HUES64 (cell line): ENCODE results near the gene ROBO2.

Source experiments
- H3K27ac ChIP-seq: 2 replicates; pipeline ENCODE4 v1.7.0; 2013; ENCODE audit warnings: low read depth, low read length, inconsistent platforms
- H3K27me3 ChIP-seq: 2 replicates; pipeline ENCODE4 v1.6.1; 2013; ENCODE audit warnings: mild to moderate bottlenecking, low read length; ENCODE audit not compliant: insufficient read depth
- H3K36me3 ChIP-seq: 2 replicates; pipeline ENCODE4 v1.6.1; 2013; ENCODE audit warnings: mild to moderate bottlenecking, low read length; ENCODE audit not compliant: insufficient read depth
- H3K4me1 ChIP-seq: 2 replicates; pipeline ENCODE4 v1.6.1; 2013; ENCODE audit warnings: mild to moderate bottlenecking, low read length, moderate library complexity; ENCODE audit not compliant: insufficient read depth
- H3K4me3 ChIP-seq: 2 replicates; pipeline ENCODE4 v1.5.1; 2013; ENCODE audit warnings: mild to moderate bottlenecking, low read length, moderate library complexity
- H3K9ac ChIP-seq: 2 replicates; pipeline ENCODE4 v1.6.1; 2013; ENCODE audit warnings: mild to moderate bottlenecking, low read depth, low read length
- H3K9me3 ChIP-seq: 2 replicates; pipeline ENCODE4 v1.6.1; 2013; ENCODE audit warnings: low read depth, low read length; ENCODE audit not compliant: insufficient read depth
- WGBS: fragments of 150-250, 120-280 bp; methylation state at CpG from one replicate; pipeline ENCODE4 v1.1.7; 2013; ENCODE audit warnings: missing lambda C conversion rate; 5-methylcytosine and 5-hydroxymethylcytosine counted together

Gene ROBO2

GRCh38 chr3:77338195-77338594 lies 298.3 kb downstream of the ROBO2 start:
- H3K9ac ChIP-seq: no peak overlapping the region
- H3K36me3 ChIP-seq: no peaks in the 10 kb centered on the region
- H3K4me3 ChIP-seq: no peak overlapping the region
- no peaks in the 10 kb centered on the region for H3K27me3 ChIP-seq
- H3K9me3 ChIP-seq: no peaks in the 10 kb centered on the region
- H3K4me1 ChIP-seq: no peaks in the 10 kb centered on the region
- WGBS: 95% methylated on average over 4 of the region's 5 CpGs
- no peak overlapping the region for H3K27ac ChIP-seq

- Histone ChIP-seq H3K9me3 (no peaks in the 10 kb centered on the region), H3K36me3 (no peaks in the 10 kb centered on the region), H3K4me1 (no peaks in the 10 kb centered on the region), H3K4me3 (no peak overlapping the region), H3K27me3 (no peaks in the 10 kb centered on the region), H3K9ac (no peak overlapping the region), H3K27ac (no peak overlapping the region)
- 93% methylated on average over 4 of the region's 6 CpGs for WGBS
Measured at GRCh38 chr3:77342027-77342426, 302.1 kb downstream of the ROBO2 start.

- H3K27me3 ChIP-seq: no peaks in the 10 kb centered on the region
- H3K4me3 ChIP-seq: no peak overlapping the region
- H3K9me3 ChIP-seq: no peaks in the 10 kb centered on the region
- no peak overlapping the region for H3K9ac ChIP-seq
- H3K36me3 ChIP-seq: no peaks in the 10 kb centered on the region
- 94% methylated on average over 4 of the region's 5 CpGs for whole genome bisulfite sequencing
- H3K27ac ChIP-seq: no peak overlapping the region
- H3K4me1 ChIP-seq: no peaks in the 10 kb centered on the region
Measured at GRCh38 chr3:77342688-77343087, 302.8 kb downstream of the ROBO2 start.

- H3K4me3 ChIP-seq: no peak overlapping the region
- no peaks in the 10 kb centered on the region for H3K27me3 ChIP-seq
- H3K9me3 ChIP-seq: no peaks in the 10 kb centered on the region
- H3K4me1 ChIP-seq: peaks cover 13% of the 10 kb centered on the region
- 97% methylated on average over 2 of the region's 2 CpGs for WGBS
- H3K27ac ChIP-seq: no peak overlapping the region
- no peak overlapping the region for H3K9ac ChIP-seq
- no peaks in the 10 kb centered on the region for H3K36me3 ChIP-seq
Measured at GRCh38 chr3:77345009-77345408, 305.1 kb downstream of the ROBO2 start.

- no peaks in the 10 kb centered on the region for H3K9me3 ChIP-seq
- H3K4me3 ChIP-seq: no peak overlapping the region
- H3K9ac ChIP-seq: no peak overlapping the region
- H3K36me3 ChIP-seq: no peaks in the 10 kb centered on the region
- WGBS: 59% methylated on average over 6 of the region's 6 CpGs
- H3K4me1 ChIP-seq: peaks cover 13% of the 10 kb centered on the region
- H3K27me3 ChIP-seq: no peaks in the 10 kb centered on the region
- H3K27ac ChIP-seq: no peak overlapping the region
Measured at GRCh38 chr3:77348244-77348855, 308.5 kb downstream of the ROBO2 start.

GRCh38 chr3:77354958-77355357 lies 315.1 kb downstream of the ROBO2 start:
- Histone ChIP-seq H3K9ac (no peak overlapping the region), H3K27me3 (no peaks in the 10 kb centered on the region), H3K36me3 (no peaks in the 10 kb centered on the region), H3K27ac (no peak overlapping the region), H3K4me3 (no peak overlapping the region), H3K4me1 (peaks cover 6% of the 10 kb centered on the region), H3K9me3 (no peaks in the 10 kb centered on the region)

- Histone ChIP-seq H3K9ac (no peak overlapping the region), H3K9me3 (peaks cover 4% of the 10 kb centered on the region; the same call in 1 of the 2 replicates), H3K36me3 (no peaks in the 10 kb centered on the region), H3K27ac (no peak overlapping the region), H3K4me1 (peaks cover 6% of the 10 kb centered on the region), H3K27me3 (no peaks in the 10 kb centered on the region), H3K4me3 (no peak overlapping the region)
- no CpG with 5 or more reads among the region's 1 CpG for WGBS
Measured at GRCh38 chr3:77362936-77363335, 323.0 kb downstream of the ROBO2 start.

- Histone ChIP-seq H3K9ac (no peak overlapping the region), H3K9me3 (peaks cover 4% of the 10 kb centered on the region; the same call in 1 of the 2 replicates), H3K27ac (no peak overlapping the region), H3K4me1 (no peaks in the 10 kb centered on the region; the same call in 1 of the 2 replicates), H3K4me3 (no peak overlapping the region), H3K27me3 (no peaks in the 10 kb centered on the region), H3K36me3 (no peaks in the 10 kb centered on the region)
- 92% methylated on average over 1 of the region's 1 CpG for WGBS
Measured at GRCh38 chr3:77365152-77365551, 325.3 kb downstream of the ROBO2 start.

GRCh38 chr3:77370413-77370812 lies 330.5 kb downstream of the ROBO2 start:
- Histone ChIP-seq H3K9ac (no peak overlapping the region), H3K4me1 (no peaks in the 10 kb centered on the region; the same call in 1 of the 2 replicates), H3K9me3 (no peaks in the 10 kb centered on the region), H3K27ac (no peak overlapping the region), H3K36me3 (no peaks in the 10 kb centered on the region), H3K27me3 (no peaks in the 10 kb centered on the region), H3K4me3 (no peak overlapping the region)
- 89% methylated on average over 5 of the region's 5 CpGs for WGBS

- Histone ChIP-seq H3K27me3 (no peaks in the 10 kb centered on the region), H3K4me3 (no peak overlapping the region), H3K36me3 (no peaks in the 10 kb centered on the region), H3K4me1 (no peaks in the 10 kb centered on the region), H3K9ac (no peak overlapping the region), H3K9me3 (no peaks in the 10 kb centered on the region), H3K27ac (no peak overlapping the region)
- 98% methylated on average over 3 of the region's 3 CpGs for WGBS
Measured at GRCh38 chr3:77372018-77372417, 332.1 kb downstream of the ROBO2 start.

GRCh38 chr3:77372634-77373346 lies 332.9 kb downstream of the ROBO2 start:
- H3K36me3 ChIP-seq: no peaks in the 10 kb centered on the region
- H3K27ac ChIP-seq: no peak overlapping the region
- H3K4me3 ChIP-seq: no peak overlapping the region
- H3K9ac ChIP-seq: no peak overlapping the region
- no peaks in the 10 kb centered on the region for H3K4me1 ChIP-seq
- no peaks in the 10 kb centered on the region for H3K27me3 ChIP-seq
- WGBS: 91% methylated on average over 1 of the region's 2 CpGs
- no peaks in the 10 kb centered on the region for H3K9me3 ChIP-seq
